K562 (cell line): ENCODE measurements around the gene PPIH. TPM values are rescaled to one million over a fixed set of nuclear protein-coding genes. Genes with fewer than 3 reads are reported as not detected.

ENCODE experiments used
- BRF1 ChIP-seq: IDR thresholded peaks from 3 replicates; pipeline ENCODE4 v1.6.1; 2011; ENCODE audit warnings: borderline replicate concordance, mild to moderate bottlenecking; ENCODE audit not compliant: insufficient read length; ENCODE audit errors: extremely low read depth
- COPS2 ChIP-seq: fragments of 450-650 bp; conservative IDR thresholded peaks from 2 replicates; pipeline ENCODE4 v1.6.1; 2016; ENCODE audit warnings: mild to moderate bottlenecking, moderate library complexity
- EP400 ChIP-seq: fragments of 450-650 bp; IDR thresholded peaks from 2 replicates; pipeline ENCODE4 v1.6.1; 2017; ENCODE audit warnings: antibody characterized with exemption, mild to moderate bottlenecking, moderate library complexity
- HDAC6 ChIP-seq: IDR thresholded peaks from 2 replicates; pipeline ENCODE4 v1.6.1; 2012; ENCODE audit warnings: low read depth, mild to moderate bottlenecking, control low read depth, inconsistent platforms, low read length, moderate library complexity
- HDGF ChIP-seq: fragments of 450-650 bp; IDR thresholded peaks from 2 replicates; pipeline ENCODE4 v1.6.1; 2016
- HNRNPK ChIP-seq: fragments of 200-400 bp; formaldehyde crosslinking; IDR thresholded peaks from one replicate; pipeline ENCODE4 v1.6.1; 2018; ENCODE audit warnings: mild to moderate bottlenecking, low read depth, low read length; ENCODE audit not compliant: poor library complexity, severe bottlenecking
- ILK ChIP-seq: fragments of 450-650 bp; IDR thresholded peaks from 2 replicates; pipeline ENCODE4 v1.6.1; 2016; ENCODE audit warnings: missing genetic modification characterization, low read depth, mild to moderate bottlenecking, missing compliant biosample characterization, moderate library complexity, borderline replicate concordance
- KDM1A ChIP-seq, 2 experiments: fragments of 450-650 bp; IDR thresholded peaks; 2 replicates each; pipeline ENCODE4 v1.6.1; 2016; ENCODE audit warnings: mild to moderate bottlenecking in 2 of 2
- MAFK ChIP-seq: IDR thresholded peaks from 2 replicates; pipeline ENCODE4 v1.6.1; 2011; ENCODE audit warnings: low read length, improper control_type of control experiment
- MYC ChIP-seq, 2 experiments: fragments of 250-450 bp in 1 of 2; sonication (Bioruptor Pico) in 1 of 2; IDR thresholded peaks; 2 replicates each; pipeline versions ENCODE4 v1.5.1 to v1.6.1; 2012 to 2021; ENCODE audit warnings: low read depth in 2 of 2, borderline replicate concordance in 1 of 2, improper control_type of control experiment in 1 of 2, low read length in 1 of 2, mild to moderate bottlenecking in 1 of 2, moderate library complexity in 1 of 2
- NR0B1 ChIP-seq: fragments of 450-650 bp; IDR thresholded peaks from one replicate; pipeline ENCODE4 v1.6.1; 2018; ENCODE audit warnings: mild to moderate bottlenecking, moderate library complexity; ENCODE audit not compliant: partially characterized antibody
- NUFIP1 ChIP-seq: fragments of 450-650 bp; IDR thresholded peaks from 2 replicates; pipeline ENCODE4 v1.6.1; 2018; ENCODE audit not compliant: partially characterized antibody
- POU5F1 ChIP-seq: fragments of 150-350 bp; IDR thresholded peaks from 2 replicates; pipeline ENCODE4 v1.6.1; 2014; ENCODE audit warnings: borderline replicate concordance, low read length, low read depth, mild to moderate bottlenecking; ENCODE audit not compliant: partially characterized antibody
- PTTG1 ChIP-seq: fragments of 450-650 bp; IDR thresholded peaks from 2 replicates; pipeline ENCODE4 v1.6.1; 2016; ENCODE audit warnings: low read depth, mild to moderate bottlenecking, missing genetic modification characterization, missing compliant biosample characterization
- SIN3A ChIP-seq, 2 experiments: fragments of 150-350 bp in 1 of 2; IDR thresholded peaks; 2 replicates each; pipeline ENCODE4 v1.6.1; 2011 to 2016; ENCODE audit warnings: borderline replicate concordance in 2 of 2, low read depth in 2 of 2, low read length in 2 of 2, mild to moderate bottlenecking in 2 of 2, moderate library complexity in 2 of 2; ENCODE audit not compliant: control insufficient read depth in 1 of 2
- SMARCC2 ChIP-seq: fragments of 450-650 bp; IDR thresholded peaks from 2 replicates; pipeline ENCODE4 v1.6.1; 2017; ENCODE audit warnings: antibody characterized with exemption, moderate library complexity, mild to moderate bottlenecking, low read depth
- SNAPC5 ChIP-seq: fragments of 250-450 bp; sonication (Bioruptor Pico); IDR thresholded peaks from 2 replicates; pipeline ENCODE4 v1.8.0; 2021; ENCODE audit warnings: moderate library complexity, mild to moderate bottlenecking, inconsistent platforms
- THRA ChIP-seq: fragments of 450-650 bp; IDR thresholded peaks from 2 replicates; pipeline ENCODE4 v1.6.1; 2017; ENCODE audit warnings: mild to moderate bottlenecking, moderate library complexity
- TRIM25 ChIP-seq: fragments of 450-650 bp; IDR thresholded peaks from 2 replicates; pipeline ENCODE4 v1.7.0; 2016; ENCODE audit warnings: borderline replicate concordance
- ZBTB26 ChIP-seq: fragments of 450-650 bp; formaldehyde crosslinking; IDR thresholded peaks from 2 replicates; pipeline ENCODE4 v1.4.0; 2022; ENCODE audit warnings: missing genetic modification characterization
- ZNF408 ChIP-seq: fragments of 250-450 bp; sonication (Bioruptor Pico); IDR thresholded peaks from 2 replicates; pipeline ENCODE4 v1.4.0; 2020; ENCODE audit warnings: low read depth, mild to moderate bottlenecking, moderate library complexity
- polyA plus RNA-seq, 8 experiments: library from polyadenylated mRNA; depleted of rRNA in 4 of 8; stranded (reverse) in 5 of 8; unstranded in 3 of 8; fragments of >200 nt; fragmentation: Nextera tagmentation in 2 of 8; fragmentation: Illumina TruSeq in 1 of 8; extraction: Ambion mirVana in 2 of 8; extraction: Trizol in 1 of 8; gene quantifications; 2 replicates each; pipeline versions ENCODE4 v1.2.1 to v1.2.3, GENCODE V29; 2011 to 2014; ENCODE audit warnings: inconsistent platforms in 1 of 8, missing spikeins in 1 of 8
- total RNA-seq, 7 experiments: library from RNA; depleted of rRNA in 6 of 7; stranded (reverse); fragments of >200 nt in 6 of 7; fragmentation: Illumina TruSeq in 2 of 7; extraction: Trizol in 2 of 7; gene quantifications; 2 replicates each; pipeline versions ENCODE4 v1.2.1 to v1.2.3, GENCODE V29; 2011 to 2021; ENCODE audit warnings: low replicate concordance in 1 of 7

Gene PPIH
- total and polyA plus RNA-seq, 9 of the 15 experiments (the other 6 are each of a cell fraction or from before 2014, with no cell fraction given), result 197 to 470 (median 277) TPM

- TF ChIP-seq ZBTB26 (CRISPR knock-in tag) (no peak), ILK (tag) (no peak), ZNF408 (CRISPR knock-in tag) (no peak), NUFIP1 (no peak), MAFK (0 out of 2 replicates have a peak, but pooled peaks have one; percentile 1), THRA (no peak), MYC (IDR thresholded peaks at IDR 0.05; ENCODE audit: low read depth, low read length) (peak; percentile 95), MYC (CRISPR knock-in tag; IDR thresholded peaks at IDR 0.05; ENCODE audit: borderline replicate concordance, low read depth) (peak; percentile 72), TRIM25 (no peak), HNRNPK (no peak), PTTG1 (tag) (no peak), BRF1 (no peak), SIN3A (IDR thresholded peaks at IDR 0.05; ENCODE audit: borderline replicate concordance in 2 of 2, control insufficient read depth in 1 of 2, low read depth in 2 of 2, low read length in 2 of 2) (peak in 1 of 2 experiments; percentile 87; a peak in 2 of 4 replicates), HDAC6 (0 out of 2 replicates have a peak, but pooled peaks have one; percentile 73), SMARCC2 (no peak), HDGF (no peak), COPS2 (no peak), KDM1A (IDR thresholded peaks at IDR 0.05) (no peak), NR0B1 (no peak), POU5F1 (no peak), EP400 (peak; percentile 99), SNAPC5 (CRISPR knock-in tag) (no peak)
Measured at GRCh38 chr1:42657981-42658876, at the start of gene PPIH (continued).
